GM18498 (cell line): ENCODE results near the gene CENPP.
"Not testable (repeated sequence)": the region's sequence is repeated elsewhere in the genome, so short reads cannot be mapped to it uniquely, and the experiment has no call there.

Source experiments
- ATAC-seq: cut with Tn5 transposase; IDR thresholded peaks from one replicate; pipeline ENCODE4 v1.9.1; 2021; ENCODE audit warnings: mild to moderate bottlenecking, moderate library complexity; ENCODE audit not compliant: unreplicated experiment

Gene CENPP

GRCh38 chr9:92377876-92378275 is 52.1 kb downstream of the CENPP start:
- no peak for ATAC-seq

- no peak for ATAC-seq
Measured at GRCh38 chr9:92378865-92379560, 53.3 kb downstream of the CENPP start.

- no peak for ATAC-seq
Measured at GRCh38 chr9:92380603-92381002, 54.9 kb downstream of the CENPP start.

DNA sequence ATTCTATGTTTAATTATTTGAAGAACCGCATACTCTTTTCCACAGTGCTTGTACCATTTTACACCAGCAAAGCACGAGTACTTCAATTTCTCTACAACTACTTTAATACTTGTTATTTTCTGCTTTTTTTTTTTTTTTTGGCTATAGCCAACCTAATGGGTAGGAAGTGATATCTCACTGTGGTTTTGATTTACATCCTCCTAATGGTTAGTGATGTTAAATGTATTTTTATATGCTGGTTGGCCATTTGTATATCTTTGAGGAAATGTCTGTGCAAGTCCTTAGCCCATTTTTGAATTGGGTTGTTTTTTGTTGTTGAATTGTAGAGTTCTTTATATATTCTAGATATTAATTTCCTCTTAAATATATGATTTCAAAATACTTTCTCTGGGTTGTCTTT is 56.0 kb downstream of the CENPP start:
- no peak for ATAC-seq

DNA sequence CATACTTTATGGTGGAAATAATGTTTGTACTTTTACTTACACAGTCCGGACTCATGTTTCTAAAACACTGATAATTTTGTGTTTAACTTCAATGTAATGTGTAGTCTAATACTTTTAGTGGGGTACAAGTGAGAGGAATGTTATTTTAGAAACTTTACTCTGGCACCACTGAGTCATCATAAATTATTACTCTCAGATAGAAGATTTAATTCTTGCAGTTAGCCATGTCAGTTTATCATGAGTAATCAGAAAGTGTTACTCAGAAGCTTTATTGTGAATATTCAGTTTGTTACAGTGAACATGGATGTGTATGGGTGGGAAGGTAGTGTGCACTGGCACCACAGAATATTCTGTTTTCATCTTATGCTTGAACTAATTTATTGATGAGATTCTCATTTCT is 58.6 kb downstream of the CENPP start:
- ATAC-seq = no peak

DNA sequence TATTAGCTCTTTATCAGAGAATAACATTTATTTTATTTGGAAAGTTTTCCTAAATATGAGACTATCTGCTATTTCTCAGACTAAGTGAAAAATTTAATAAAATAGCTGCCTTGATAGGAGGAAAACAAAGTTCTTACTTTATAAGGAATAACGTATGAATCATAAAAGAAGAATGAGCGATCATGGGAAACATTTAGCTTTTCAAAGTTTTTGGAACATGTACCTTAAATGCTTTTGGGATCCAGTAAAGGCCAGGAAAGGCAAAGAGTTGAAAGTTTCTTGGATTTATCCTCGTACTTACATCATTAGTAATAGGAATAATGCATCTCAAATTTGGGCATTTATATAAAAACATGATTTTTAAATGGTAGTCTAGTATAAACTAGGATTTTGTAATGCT is 59.2 kb downstream of the CENPP start:
- ATAC-seq = no peak

DNA sequence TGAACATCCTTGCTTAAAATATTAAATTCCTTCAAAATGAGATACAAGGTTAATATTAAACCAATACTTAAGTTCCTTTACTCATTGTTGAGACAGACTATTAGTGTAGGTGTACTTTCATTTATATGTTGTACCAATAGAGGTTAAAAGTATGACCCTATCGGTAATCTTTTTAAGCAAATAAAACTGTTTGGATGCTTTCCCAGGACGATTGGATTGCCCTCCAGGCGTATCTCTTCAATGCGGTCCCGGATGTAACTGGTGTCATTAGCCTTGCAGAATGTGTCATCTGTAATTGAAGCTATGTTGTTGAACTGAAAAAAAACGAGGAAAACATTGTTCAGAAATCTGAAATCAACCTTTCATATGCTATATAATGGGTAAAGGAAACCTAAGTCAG is 59.7 kb downstream of the CENPP start:
- no peak for ATAC-seq

DNA sequence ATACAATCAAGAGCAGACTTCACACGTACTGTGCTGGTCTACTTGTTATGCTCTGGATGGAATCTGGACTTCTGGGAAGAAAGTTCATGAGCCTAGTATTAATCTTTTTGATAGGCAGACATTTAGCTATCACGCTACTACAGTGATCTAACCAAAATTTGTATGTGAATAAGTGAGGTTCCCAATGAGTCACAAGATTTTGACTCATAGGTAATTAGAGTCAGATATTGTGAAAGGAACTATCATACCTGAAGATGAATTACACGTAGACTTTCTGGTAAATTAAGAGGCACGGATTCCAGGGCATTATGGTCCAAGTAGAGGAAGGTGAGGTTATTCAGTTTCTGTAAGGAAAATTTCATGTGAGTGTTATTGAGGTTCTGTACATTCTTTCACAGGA is 60.2 kb downstream of the CENPP start:
- ATAC-seq = no peak

DNA sequence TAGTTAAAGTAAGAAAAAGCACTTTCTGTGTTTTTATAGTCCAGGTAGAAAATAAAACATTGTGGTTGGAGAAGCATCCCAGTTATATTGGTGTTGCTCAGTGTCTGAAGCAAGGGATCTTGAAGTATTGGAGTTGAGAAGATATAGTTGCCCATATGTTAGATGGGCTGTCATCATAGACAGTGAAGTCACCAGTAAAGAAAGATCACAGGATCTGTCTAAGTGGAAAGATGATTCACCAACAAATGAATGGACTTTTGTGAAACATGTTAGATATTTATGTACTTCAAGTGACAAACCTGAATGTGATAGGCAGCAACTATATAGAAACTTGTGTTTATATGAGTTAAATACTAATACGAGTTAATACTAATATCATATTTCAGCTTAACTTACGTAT is 66.9 kb downstream of the CENPP start:
- no peak for ATAC-seq

- no peak for ATAC-seq
Measured at GRCh38 chr9:92393686-92394085, 67.9 kb downstream of the CENPP start.

DNA sequence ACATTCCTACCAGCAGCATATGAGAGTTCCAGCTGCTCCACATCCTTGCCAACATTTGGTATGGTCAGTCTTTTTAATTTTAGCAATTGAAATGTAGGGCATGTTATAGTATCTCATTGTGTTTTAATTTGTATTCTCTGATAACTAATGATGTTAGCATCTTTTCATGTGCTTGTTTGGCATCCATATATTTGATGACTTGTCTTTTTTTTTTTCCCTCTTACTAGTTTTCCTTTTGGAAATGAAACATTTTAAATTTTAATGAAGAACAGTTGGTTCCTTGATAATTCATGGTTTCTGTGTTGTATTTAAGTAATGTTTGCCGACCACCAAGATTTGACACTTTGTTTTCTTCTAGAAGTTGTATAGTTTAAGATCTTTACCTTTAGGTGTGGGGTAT is 69.9 kb downstream of the CENPP start:
- no peak for ATAC-seq

GRCh38 chr9:92397853-92398252 is 72.1 kb downstream of the CENPP start:
- ATAC-seq = no peak

- no peak for ATAC-seq
Measured at GRCh38 chr9:92402360-92402759, 76.6 kb downstream of the CENPP start.

DNA sequence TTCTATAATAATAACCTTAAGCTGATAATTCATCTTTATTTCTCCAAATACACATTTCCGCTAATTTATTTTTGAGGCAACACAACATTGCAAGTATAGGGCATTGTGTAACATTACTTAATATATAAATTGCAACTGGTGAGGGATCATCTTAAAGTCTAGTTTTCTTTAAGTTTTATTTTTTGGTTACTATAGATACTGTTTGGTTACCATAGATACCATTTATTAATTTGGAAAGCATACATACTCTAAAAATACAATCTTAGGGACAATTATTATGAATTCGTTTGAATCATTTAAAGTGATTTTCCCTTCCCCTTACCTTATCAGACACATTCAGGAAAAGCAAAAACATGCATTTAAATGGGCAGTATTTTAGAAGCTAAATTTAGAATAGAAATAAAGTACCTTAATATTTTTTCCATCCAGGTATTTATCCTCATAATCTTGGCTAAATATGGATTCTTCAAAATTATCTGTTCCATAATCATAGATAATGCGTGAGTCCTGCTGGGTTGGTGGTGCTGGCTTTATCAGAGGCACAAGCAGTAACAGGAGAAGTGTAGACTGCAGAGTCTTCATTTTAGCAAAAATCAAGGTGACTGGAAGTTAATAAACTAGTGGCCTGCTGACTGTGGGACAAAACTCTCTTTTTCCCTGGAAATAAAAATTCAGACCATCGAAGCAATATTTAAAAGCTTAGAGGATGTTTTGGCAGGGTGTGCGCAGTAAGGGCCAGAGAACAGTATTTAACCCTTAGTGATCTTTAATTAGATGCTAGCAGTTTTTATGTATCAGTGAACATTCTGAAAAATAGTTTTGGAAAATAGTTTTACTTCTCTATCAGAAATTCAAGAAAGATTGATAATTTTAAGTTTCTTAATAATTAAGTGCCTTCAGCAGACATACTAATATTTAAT is 77.3 kb downstream of the CENPP start:
- no peak for ATAC-seq

DNA sequence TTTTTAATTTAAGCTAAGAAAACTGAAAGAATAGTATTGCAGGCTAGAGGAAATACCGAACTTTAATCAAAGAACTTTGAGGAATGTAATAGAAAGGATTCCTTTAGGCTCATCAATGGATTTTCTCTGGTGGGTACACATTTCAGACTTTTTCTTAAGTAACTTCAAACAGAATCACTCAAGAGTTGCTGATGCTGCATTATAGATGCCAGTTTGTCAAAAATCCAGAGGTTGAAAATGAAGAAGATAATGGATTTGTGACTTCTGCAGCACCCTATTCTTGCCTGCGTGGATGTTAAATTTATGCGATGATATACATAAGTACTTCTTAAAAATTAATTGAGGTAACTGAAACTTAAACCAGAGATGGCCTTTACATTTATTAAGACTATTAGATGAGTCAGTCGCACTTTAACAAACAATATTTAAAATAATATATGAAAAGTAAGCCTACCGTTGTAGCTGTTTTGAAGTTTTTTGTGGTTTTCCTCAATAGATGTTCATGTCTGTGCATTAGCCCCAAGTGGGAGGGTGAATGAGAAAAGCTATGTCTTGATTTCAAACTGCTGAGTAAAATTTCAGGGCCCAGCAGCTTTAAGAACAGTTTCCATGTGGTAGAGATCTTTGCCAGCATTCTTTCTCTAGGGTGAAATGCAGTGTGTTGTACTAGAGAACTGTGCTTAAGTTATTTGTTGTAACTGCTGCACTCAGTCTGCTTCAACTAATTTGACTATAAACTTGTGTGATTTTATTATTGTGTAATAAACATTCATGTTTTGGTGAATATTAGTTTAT is 78.5 kb downstream of the CENPP start, which contains the start of gene OGN:
Gene OGN, minus strand, starts transcription at position 537 of the 795 bp plus-strand sequence. CDS start 1,171 bp downstream, outside the sequence.
- ATAC-seq = no peak

DNA sequence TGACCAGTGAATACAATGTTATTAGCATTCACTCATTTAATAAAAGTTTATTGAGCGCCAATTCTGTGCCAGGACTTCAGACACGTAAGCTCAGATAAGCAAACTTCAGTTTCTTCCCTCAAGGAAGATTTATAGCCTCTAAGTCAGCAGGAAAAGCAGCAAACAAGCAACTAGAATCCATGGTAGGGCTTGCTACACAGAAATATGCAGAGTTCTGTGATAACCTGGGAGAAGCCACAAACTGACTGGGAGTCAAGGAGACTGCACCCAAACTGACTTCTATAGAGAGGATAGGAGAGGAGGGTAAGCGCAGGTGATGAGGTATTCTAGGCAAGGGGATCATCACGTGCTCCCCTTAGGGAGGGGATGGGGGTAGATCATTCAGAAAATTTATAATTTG is 80.1 kb downstream of the CENPP start:
- ATAC-seq = no peak

- ATAC-seq = peak; percentile 87
Measured at GRCh38 chr9:92406477-92406876, 80.7 kb downstream of the CENPP start.

DNA sequence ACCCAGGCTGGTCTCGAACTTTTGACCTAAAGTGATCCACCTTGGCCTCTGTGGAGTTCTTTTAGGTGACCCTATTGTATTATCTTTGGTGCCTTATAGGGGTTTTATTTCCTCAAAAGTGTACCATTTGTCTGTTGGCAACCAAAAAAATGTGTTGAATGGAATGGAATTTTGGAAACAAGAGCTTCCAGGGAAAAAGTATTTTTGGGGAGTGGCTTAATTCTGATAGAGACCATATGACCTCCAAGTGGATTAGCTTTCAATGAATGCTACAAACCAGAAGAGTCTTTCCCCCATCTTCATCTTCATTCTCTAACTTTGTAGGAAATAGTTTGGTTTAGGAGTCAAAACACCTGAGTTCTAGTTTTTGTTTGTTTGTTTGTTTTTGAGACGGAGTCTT is 82.1 kb downstream of the CENPP start:
- ATAC-seq = no peak

DNA sequence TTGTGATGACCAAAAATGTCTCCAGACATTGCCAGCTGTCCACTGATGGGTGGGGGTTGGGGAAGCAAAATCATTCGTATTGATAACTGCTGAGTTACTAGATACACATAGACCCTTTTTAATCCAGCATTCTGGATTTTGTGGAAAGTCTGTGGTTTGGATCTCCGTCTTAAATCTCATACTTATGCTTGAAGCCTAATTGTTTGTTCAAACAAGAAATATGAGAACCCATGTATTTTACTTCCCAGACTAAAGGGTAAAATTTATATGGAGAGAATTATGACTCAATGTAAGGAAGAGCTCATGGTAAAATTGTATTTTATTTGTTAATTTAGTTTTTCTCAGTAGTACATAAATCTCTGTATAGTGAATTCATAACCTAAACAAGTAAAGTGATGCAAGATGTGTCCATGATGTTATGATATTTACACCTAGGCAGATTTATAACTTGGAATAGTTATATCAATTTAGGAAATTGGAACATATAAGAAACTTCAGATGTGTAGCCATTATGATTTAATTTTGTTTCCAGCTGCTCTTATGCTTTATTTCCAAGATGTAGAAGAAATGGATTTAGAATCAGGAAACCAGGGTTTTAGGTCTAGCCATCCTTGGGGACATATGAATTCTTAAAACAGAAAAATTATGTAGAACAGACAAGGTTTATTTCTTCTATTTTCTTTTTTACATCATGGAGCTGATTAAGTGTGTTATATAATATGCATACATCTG is 83.2 kb downstream of the CENPP start:
- no peak for ATAC-seq

DNA sequence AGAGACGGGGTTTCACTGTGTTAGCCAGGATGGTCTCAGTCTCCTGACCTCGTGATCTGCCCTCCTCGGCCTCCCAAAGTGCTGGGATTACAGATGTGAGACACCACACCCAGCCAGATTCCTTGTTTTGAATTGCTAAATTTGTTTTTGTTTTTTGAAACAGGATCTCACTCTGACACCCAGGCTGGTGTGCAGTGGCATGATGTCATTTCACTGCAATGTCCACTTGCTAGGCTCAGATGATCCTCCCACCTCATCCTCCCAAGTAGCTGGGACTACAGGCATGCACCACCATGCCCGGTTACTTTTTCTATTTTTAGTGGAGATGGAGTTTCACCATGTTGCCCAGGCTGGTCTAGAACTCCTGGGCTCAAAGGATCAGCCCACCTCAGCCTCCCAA is 85.4 kb downstream of the CENPP start:
- not testable (repeated sequence) for ATAC-seq

- no peak for ATAC-seq
Measured at GRCh38 chr9:92414566-92414965, 88.8 kb downstream of the CENPP start.
